Endothelial cell of umbilical vein (primary cell): ENCODE measurements around the gene PNPO.

Experiments
- CTCF ChIP-seq, 2 donors: IDR thresholded peaks; 1 replicate in 1 of 2; 2 replicates in 1 of 2; pipeline ENCODE4 v1.5.1; 2011; ENCODE audit warnings: low read length in 2 of 2, mild to moderate bottlenecking in 2 of 2, moderate library complexity in 2 of 2, control low read depth in 1 of 2, inconsistent platforms in 1 of 2, low read depth in 1 of 2; ENCODE audit not compliant: insufficient read depth in 1 of 2; ENCODE audit errors: extremely low read depth in 1 of 2
- POLR2A ChIP-seq: IDR thresholded peaks from 2 replicates; pipeline ENCODE4 v1.6.1; 2012; ENCODE audit warnings: low read depth, mild to moderate bottlenecking, control low read depth, low read length
- POLR2AphosphoS5 ChIP-seq: IDR thresholded peaks from 2 replicates; pipeline ENCODE4 v1.6.1; 2012; ENCODE audit warnings: low read depth, mild to moderate bottlenecking, control low read depth, low read length, moderate library complexity; ENCODE audit not compliant: insufficient read depth

GRCh38 chr17:47981462-47981861, 40.1 kb downstream of the PNPO start:
- TF ChIP-seq CTCF (IDR thresholded peaks at IDR 0.05; ENCODE audit: extremely low read depth in 1 of 2, insufficient read depth in 1 of 2, low read depth in 1 of 2, low read length in 2 of 2) = no peak
- TF ChIP-seq POLR2A = no peak
- no peak for TF ChIP-seq POLR2AphosphoS5
